ENCODE results near the gene NFIC.
"Not testable (repeated sequence)": the region's sequence is repeated elsewhere in the genome, so short reads cannot be mapped to it uniquely, and the experiment has no call there.

Gene NFIC

GRCh38 chr19:3338541-3339181 is 27.7 kb upstream of the NFIC start:
- DNase-seq, result peak in 3 of 5 experiments; percentile 45 to 89 (median 54)

GRCh38 chr19:3340340-3340739 is 26.0 kb upstream of the NFIC start:
- no peak for DNase-seq

GRCh38 chr19:3342246-3342645 is 24.1 kb upstream of the NFIC start:
- DNase-seq, result no peak

GRCh38 chr19:3342962-3343361 is 23.4 kb upstream of the NFIC start:
- not testable (repeated sequence) for DNase-seq

GRCh38 chr19:3343619-3344502 is 22.5 kb upstream of the NFIC start:
- peak in 4 of 5 experiments; percentile 28 to 71 (median 32) for DNase-seq

GRCh38 chr19:3344608-3345598 is 21.5 kb upstream of the NFIC start:
- DNase-seq, result no peak

- DNase-seq, result no peak
Observed at GRCh38 chr19:3345850-3346460, 20.4 kb upstream of the NFIC start.

- no peak for DNase-seq
Observed at GRCh38 chr19:3346677-3347353, 19.6 kb upstream of the NFIC start.

- no peak for DNase-seq
Observed at GRCh38 chr19:3348042-3348441, 18.3 kb upstream of the NFIC start.

- DNase-seq, result not testable (repeated sequence)
Observed at GRCh38 chr19:3348469-3348868, 17.9 kb upstream of the NFIC start.

GRCh38 chr19:3350014-3350663 is 16.2 kb upstream of the NFIC start:
- no peak for DNase-seq

- DNase-seq, result no peak
Observed at GRCh38 chr19:3351702-3352447, 14.5 kb upstream of the NFIC start.

- DNase-seq, result no peak
Observed at GRCh38 chr19:3353493-3353892, 12.9 kb upstream of the NFIC start.

GRCh38 chr19:3356805-3357204 is 9.6 kb upstream of the NFIC start:
- no peak for DNase-seq

GRCh38 chr19:3357271-3357991 is 9.0 kb upstream of the NFIC start:
- peak in 1 of 5 experiments; percentile 58 for DNase-seq

- peak in 1 of 5 experiments; percentile 52 for DNase-seq
Observed at GRCh38 chr19:3357992-3358688, 8.2 kb upstream of the NFIC start.

- DNase-seq, result no peak
Observed at GRCh38 chr19:3358689-3359014, 7.7 kb upstream of the NFIC start.

GRCh38 chr19:3359015-3359918 is 7.1 kb upstream of the NFIC start:
- DNase-seq, result peak; percentile 47 to 81 (median 58)
